NCI-H2107 (cell line): Measurements from ENCODE around the gene DPY30.

Experiments
- DNase-seq: peaks from one replicate; lab custom pipeline; 2025; lab: John Stamatoyannopoulos, UW

DPY30 gene

DNA sequence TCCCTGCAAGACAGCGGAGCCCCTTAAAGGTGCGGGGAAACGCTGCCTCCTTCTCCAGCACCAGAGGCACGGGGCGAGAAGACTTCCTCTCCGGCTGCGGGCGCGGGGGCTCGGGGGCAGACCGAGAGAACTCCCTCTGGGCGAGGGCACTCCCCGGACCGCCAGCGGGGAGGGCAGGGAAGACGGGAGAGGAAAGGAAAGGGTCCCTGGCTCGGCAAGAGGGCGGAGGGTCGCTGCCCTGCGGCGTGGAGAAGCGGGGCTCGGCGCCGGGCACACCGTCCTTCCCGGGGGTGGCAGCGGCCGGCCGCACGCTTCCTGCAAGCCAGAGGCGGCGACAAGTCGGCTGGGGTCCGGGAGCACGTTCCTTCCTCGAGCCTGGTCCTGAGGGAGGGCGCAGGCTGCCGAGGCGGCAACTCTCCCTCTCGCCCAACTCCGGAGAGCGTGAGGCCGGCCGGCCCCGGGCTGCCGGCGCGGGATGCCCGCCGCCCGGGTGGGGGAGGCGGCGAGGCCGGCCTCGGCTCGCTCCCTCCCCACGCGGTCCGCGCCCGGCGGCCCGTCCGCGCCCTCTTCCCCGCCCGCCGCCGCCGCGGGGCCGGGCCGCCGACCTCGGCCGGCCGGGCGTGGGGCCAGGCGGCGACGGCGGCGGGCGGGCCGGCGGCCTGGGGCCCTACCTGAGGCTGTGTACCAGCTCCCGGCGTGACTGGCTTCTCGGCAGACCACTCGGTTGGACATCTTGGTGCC, 29.9 kb downstream of the DPY30 start:
- no peak for DNase-seq

- no peak for DNase-seq
Measured at GRCh38 chr2:32008805-32009515, 30.6 kb downstream of the DPY30 start.

DNA sequence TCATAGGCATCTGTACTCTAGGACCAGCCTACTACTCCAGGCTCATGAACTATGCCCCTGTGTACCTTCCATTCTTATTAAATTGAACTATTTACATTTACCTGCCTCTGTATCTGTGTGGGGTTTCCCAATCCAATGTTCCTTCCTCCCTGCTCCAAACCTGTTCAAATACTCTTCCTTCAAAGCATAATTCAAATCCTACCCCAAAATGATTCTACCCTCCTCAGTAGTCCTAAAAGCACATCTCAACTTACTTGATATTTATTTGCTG, 32.5 kb downstream of the DPY30 start:
- DNase-seq, result no peak

DNA sequence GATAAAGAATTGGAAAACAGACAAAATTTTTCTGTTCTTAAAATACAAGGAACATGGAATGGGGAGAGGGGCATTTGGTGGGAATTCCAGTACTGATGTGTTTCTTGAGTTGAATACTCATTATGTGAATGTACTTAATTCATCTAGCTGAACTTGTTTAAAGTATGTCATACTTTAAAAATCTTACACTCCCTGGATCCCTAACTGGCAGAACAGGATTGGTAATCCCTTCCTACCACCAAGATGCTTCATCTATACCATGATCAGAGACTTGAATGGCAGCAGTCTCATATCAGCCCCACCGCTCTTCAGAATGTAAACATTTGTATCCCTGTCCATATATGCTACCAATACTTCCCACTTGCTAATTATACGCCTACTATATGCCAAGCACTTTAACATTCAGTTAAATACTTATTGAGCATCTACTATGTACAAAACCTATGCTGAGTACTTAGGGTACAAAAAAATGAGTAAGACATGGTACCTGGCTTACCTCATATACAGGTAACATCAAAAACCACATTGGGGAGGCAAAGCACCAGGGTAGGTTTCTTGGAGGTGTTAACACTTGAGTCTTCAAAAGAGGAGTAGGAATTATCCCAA, 34.1 kb downstream of the DPY30 start:
- DNase-seq, result no peak

DNA sequence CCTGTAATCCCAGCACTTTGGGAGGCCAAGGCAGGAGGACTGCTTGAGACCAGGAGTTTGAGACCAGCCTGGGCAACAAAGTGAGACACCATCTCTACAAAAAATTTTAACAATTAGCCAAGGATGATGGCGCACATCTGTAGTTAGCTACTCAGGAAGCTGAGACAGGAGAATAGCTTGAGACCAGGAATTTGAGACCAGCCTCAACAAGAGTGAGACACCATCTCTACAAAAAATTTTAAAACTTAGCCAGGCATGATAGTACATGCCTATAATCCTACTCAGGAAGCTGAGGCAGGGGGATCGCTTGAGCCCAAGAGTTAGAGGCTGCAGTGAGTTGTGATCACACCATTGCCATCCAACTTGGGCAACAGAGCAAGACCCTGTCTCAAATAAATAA, 35.8 kb downstream of the DPY30 start:
- no peak for DNase-seq

GRCh38 chr2:32002406-32002805, 37.2 kb downstream of the DPY30 start:
- no peak for DNase-seq

DNA sequence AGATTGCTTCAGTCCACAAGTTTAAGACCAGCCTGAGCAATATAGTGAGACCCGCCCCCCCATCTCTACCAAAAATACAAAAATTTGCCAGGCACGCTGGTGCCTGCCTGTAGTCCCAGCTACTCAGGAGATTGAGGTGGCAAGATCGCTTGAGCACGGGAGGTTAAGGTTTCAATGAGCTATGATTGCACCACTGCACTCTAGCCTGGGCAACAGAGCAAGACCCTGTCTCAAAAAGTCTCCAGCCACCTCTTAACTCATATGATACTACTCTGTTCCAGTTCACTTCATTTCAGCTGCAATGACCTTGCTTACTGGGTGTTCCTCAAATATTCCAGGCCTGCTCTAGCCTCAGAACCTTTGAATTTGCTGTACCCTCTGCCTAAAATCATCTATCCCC, 40.2 kb downstream of the DPY30 start:
- DNase-seq, result no peak

- DNase-seq, result no peak
Measured at GRCh38 chr2:31998731-31999383, 40.7 kb downstream of the DPY30 start.

DNA sequence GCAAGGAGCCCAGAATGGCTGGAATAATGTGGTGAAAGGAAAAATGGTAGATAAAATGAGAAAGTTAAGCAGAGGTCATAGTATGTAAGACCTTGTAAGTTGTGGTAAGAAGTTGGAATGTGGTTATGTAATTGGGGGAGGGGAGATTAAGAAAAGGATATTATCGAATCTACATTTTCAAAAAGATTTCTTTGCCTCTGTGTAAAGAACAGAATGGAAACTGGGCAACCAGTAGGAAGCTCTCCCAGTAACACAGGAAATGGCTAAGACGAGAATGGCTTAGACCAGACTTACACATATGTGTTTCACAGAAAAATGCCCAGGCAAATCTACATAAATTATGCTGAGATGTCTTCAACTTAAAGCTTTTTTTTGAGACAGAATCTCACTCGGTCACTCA, 42.0 kb downstream of the DPY30 start:
- no peak for DNase-seq

- DNase-seq, result no peak
Measured at GRCh38 chr2:31996571-31997150, 42.9 kb downstream of the DPY30 start.

DNA sequence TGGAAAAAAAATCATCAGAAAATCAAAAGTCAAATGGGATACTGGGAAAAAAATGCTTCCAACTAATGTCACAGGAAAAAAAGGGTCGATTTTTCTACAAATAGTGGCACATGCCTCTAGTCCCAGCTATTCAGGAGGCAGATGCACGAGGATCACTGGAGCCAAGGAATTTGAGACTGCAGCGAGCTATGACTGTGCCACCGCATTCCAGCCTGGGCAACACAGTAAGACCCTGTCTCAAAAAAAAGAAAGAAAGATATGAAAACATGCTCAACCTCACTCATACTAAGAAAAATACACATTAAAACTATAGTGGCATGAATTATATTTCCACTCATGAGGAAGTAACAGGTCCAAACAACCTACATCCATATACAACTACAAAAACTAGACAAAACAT, 46.7 kb downstream of the DPY30 start:
- no peak for DNase-seq

DNA sequence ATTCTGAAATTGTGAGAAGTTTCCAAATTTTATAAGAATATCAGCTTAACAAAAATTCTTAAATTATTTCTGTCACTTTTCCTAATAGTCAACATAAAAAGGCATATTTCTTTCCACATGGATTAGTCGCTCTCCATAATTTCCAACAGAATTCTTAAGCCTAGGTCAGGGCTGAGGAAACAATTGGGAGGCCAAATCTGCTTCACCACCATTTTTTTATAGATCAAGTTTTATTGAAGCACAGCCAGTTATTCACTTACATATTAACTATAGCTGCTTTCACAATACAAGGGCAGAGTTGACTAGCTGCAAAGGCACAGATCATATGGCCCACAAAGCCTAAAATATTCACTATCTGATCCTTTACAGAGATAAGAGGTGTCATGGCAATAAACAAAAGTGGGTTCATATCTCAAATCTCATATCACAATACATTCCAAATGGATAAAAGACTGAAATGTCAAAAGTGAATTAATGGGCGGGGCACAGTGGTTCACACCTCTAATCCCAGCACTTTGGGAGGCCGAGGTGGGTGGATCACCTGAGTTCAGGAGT, 47.5 kb downstream of the DPY30 start:
- DNase-seq, result no peak

DNA sequence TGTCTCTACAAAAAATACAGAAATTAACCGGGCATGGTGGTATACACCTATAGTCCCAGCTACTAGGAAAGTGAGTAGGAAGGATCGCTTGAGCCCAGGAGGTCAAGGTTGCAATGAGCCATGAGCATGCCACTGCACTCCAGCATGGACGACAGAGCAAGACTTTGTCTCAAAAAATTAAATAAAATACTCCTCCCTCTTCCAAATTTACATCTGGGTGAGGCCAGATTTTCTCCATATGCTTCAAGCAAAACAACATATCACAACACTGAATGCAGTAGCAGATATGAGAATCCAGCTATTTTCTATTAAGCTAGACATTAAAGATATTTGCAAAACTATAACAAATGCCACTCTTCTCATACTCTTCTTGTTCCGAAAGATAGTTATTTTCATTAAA, 49.7 kb downstream of the DPY30 start:
- no peak for DNase-seq

GRCh38 chr2:31987454-31988220, 52.0 kb downstream of the DPY30 start:
- DNase-seq, result no peak

DNA sequence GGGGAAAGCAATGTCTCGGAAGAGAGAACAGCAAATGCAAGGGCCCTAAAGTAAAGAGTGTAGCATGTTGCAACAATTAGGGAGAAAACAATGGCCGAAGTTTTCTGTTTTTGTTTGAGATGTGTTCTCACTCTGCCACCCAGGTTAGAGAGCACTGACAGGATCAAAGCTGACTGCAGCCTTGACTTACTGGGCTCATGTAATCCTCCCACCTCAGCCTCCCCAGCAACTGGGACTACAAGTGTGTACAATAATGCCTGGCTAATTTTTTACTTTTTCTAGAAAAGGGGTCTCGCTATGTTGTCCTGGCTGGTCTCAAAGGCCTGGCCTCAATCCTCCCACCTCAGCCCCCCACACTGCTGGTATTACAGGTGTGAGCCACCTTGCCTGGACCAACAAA, 52.7 kb downstream of the DPY30 start:
- no peak for DNase-seq

- no peak for DNase-seq
Measured at GRCh38 chr2:31983762-31984467, 55.7 kb downstream of the DPY30 start.

- no peak for DNase-seq
Measured at GRCh38 chr2:31980674-31981356, 58.8 kb downstream of the DPY30 start.

DNA sequence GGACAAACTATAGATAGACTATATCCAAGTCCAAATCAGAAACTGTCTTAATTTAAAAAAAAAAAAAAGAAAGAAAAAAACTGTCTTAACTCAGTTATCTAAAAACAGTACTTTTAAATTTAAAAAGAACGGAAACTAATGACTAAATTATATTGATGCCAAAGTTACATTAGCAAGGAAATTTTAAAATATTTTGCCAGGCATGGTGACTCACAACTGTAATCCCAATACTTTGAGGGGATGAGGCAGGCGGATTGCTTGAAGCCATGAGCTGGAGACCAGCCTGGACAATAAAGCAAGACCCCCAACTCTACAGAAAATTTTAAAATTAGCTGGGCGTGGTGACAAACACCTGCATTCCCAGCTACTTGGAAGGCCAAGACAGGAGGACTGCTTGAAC, 59.6 kb downstream of the DPY30 start:
- DNase-seq, result no peak

- DNase-seq, result no peak
Measured at GRCh38 chr2:31979018-31979417, 60.6 kb downstream of the DPY30 start.

DNA sequence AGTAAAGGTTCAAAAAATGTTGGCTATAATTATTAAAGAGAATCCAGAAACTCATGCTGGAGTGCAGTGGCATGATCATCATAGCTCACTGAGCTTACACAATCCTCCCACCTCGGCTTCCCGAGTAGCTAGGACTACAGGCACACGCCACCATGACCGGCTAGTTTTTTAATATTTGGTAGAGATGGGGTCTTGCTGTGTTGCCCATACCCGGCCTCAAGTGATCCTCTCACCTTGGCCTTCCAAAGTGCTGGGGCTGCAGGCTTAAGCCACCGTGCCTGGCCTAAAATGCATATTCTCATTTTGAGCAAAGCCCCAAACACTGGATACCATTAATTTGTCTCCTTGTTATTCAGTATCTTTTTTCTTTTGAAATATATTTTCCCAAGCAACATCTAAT, 61.2 kb downstream of the DPY30 start:
- DNase-seq, result no peak
